Measurements from ENCODE around the gene ARCN1. TPM values are rescaled to one million over a fixed set of nuclear protein-coding genes. Genes with fewer than 3 reads are reported as not detected.

The ARCN1 gene
- total and polyA plus RNA-seq, 9 of the 15 experiments (the other 6 are each of a cell fraction or from before 2014, with no cell fraction given), result 30.0 to 224 (median 76.4) TPM

- TF ChIP-seq UBTF (IDR thresholded peaks at IDR 0.05; ENCODE audit: borderline replicate concordance in 1 of 2, low read depth in 2 of 2, low read length in 2 of 2) (peak in 1 of 2 experiments; percentile 49; a peak in 1 of 4 replicates), CC2D1A (IDR thresholded peaks at IDR 0.05) (peak; percentile 73), ZNF318 (IDR thresholded peaks at IDR 0.05; ENCODE audit: borderline replicate concordance in 1 of 2, low read depth in 1 of 2) (no peak), THRB (CRISPR knock-in tag; conservative IDR thresholded peaks at IDR 0.05) (0 out of 2 replicates have a peak, but pooled peaks have one; percentile 64), KHSRP (IDR thresholded peaks at IDR 0.05) (no peak), TEAD4 (IDR thresholded peaks at IDR 0.05; ENCODE audit: low read length) (peak; percentile 54; the same call in 1 of the 2 replicates), TEAD4 (CRISPR knock-in tag; IDR thresholded peaks at IDR 0.05; ENCODE audit: borderline replicate concordance) (no peak), ZNF589 (CRISPR knock-in tag; IDR thresholded peaks at IDR 0.05; ENCODE audit: low read depth) (no peak), KLF16 (IDR thresholded peaks at IDR 0.05) (0 out of 2 replicates have a peak, but pooled peaks have one; percentile 49), MLLT1 (IDR thresholded peaks at IDR 0.05) (0 out of 4 replicates have a peak, but pooled peaks have one; percentile 41 to 65), EHMT2 (IDR thresholded peaks at IDR 0.05) (0 out of 2 replicates have a peak, but pooled peaks have one; percentile 47), GTF2A2 (tag; IDR thresholded peaks at IDR 0.05) (no peak), SMC3 (conservative IDR thresholded peaks at IDR 0.05; ENCODE audit: insufficient read depth, low read depth, low read length) (peak; percentile 68), RB1 (IDR thresholded peaks at IDR 0.05; ENCODE audit: low read depth) (peak; percentile 91)
These were observed 38.7 kb downstream of the ARCN1 start (continued) for GRCh38 chr11:118610773-118611432.

All from K562 (cell line).